Stimulated activated effector memory CD8-positive, alpha-beta T cell treated with anti-CD3 and anti-CD28 coated beads, Interleukin-12 subunit alpha, Interleukin-12 subunit beta, amount 100 ng/mL, for 72 hours (primary cell): Measurements from ENCODE around the gene KCNQ5.
A peak's percentile ranks its signal among the peaks of the same experiment; 100 is the strongest.
"Not testable (repeated sequence)": the region's sequence is repeated elsewhere in the genome, so short reads cannot be mapped to it uniquely, and the experiment has no call there.

Experiments
- ATAC-seq: fragments of 150-1000 bp; cut with Tn5 transposase; 2 replicates; pipeline ENCODE4 v1.10.0; 2021
- DNase-seq, 2 donors: peaks; one replicate each; pipeline ENCODE4 v3.0.0; 2021 to 2022; ENCODE audit warnings: low spot score in 2 of 2
- H3K27ac Mint-ChIP-seq: one replicate; pipeline ENCODE4 v1.8.0; 2022; ENCODE audit warnings: mild to moderate bottlenecking, mixed read lengths
- H3K36me3 Mint-ChIP-seq: one replicate; pipeline ENCODE4 v1.8.0; 2022; ENCODE audit warnings: mild to moderate bottlenecking, mixed read lengths
- H3K4me1 Mint-ChIP-seq: one replicate; pipeline ENCODE4 v1.8.0; 2022; ENCODE audit warnings: mixed read lengths
- H3K4me3 Mint-ChIP-seq: one replicate; pipeline ENCODE4 v1.8.0; 2022; ENCODE audit warnings: mild to moderate bottlenecking, mixed read lengths
- H3K9me3 Mint-ChIP-seq: one replicate; pipeline ENCODE4 v1.8.0; 2022; ENCODE audit warnings: mixed read lengths

Gene KCNQ5

GRCh38 chr6:72886170-72886569, 264.3 kb downstream of the KCNQ5 start:
- DNase-seq (no peak), ATAC-seq (no peak)
- Mint-ChIP-seq H3K9me3 (peaks cover 10% of the 10 kb centered on the region), H3K27ac (no peak overlapping the region), H3K4me3 (no peak overlapping the region), H3K36me3 (no peaks in the 10 kb centered on the region), H3K4me1 (no peaks in the 10 kb centered on the region)

DNA sequence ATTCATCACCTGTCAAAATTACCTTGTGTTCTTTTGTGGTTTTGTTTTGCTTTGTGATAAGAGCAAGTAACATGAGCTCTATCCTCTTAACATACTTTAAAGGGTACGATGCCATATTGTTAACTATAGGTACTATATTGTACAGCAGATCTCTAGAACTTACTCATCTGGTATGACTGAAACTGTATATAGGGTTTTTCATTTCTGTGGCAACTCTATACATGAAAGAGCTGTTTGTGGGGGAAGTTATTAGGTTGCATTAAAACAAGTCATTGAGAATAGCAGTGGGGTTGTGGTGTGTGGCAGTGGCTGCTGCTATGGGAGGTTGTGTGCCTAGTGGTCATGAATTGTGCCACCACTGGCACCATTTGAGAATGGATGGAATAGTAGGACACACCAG, 268.4 kb downstream of the KCNQ5 start:
- peaks cover 10% of the 10 kb centered on the region for H3K9me3 Mint-ChIP-seq
- ATAC-seq, result peak; percentile 44
- H3K4me3 Mint-ChIP-seq, result no peak overlapping the region
- no peaks in the 10 kb centered on the region for H3K4me1 Mint-ChIP-seq
- H3K27ac Mint-ChIP-seq, result no peak overlapping the region
- no peaks in the 10 kb centered on the region for H3K36me3 Mint-ChIP-seq
- DNase-seq, result no peak

GRCh38 chr6:72890671-72891070, 268.8 kb downstream of the KCNQ5 start:
- Mint-ChIP-seq H3K36me3 (no peaks in the 10 kb centered on the region), H3K9me3 (peaks cover 6% of the 10 kb centered on the region), H3K27ac (no peak overlapping the region), H3K4me3 (no peak overlapping the region), H3K4me1 (no peaks in the 10 kb centered on the region)
- ATAC-seq (no peak), DNase-seq (no peak)

DNA sequence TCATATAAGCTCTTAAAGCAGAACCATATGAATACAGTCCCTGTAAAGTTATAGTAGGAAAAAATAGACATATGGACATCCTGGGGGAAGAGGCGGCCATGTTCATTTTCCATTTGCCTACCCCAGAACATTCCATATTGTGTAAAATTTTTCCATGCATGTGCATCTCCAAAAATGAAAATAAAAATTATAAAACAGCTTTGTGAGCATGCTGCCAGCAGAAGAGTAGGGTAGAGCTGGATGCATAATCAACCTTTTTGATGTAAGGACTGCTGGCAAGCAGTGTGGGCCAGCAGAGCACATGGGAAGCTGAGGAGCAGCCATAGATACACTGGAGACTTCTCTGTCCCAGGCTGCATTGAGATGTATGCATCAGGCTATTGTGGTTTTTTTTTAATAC, 271.0 kb downstream of the KCNQ5 start:
- Mint-ChIP-seq H3K4me3 (no peak overlapping the region), H3K36me3 (no peaks in the 10 kb centered on the region), H3K4me1 (no peaks in the 10 kb centered on the region), H3K27ac (no peak overlapping the region), H3K9me3 (peaks cover 3% of the 10 kb centered on the region)
- ATAC-seq (no peak), DNase-seq (no peak)

GRCh38 chr6:72894091-72894490, 272.2 kb downstream of the KCNQ5 start:
- Mint-ChIP-seq H3K27ac (no peak overlapping the region), H3K4me1 (no peaks in the 10 kb centered on the region), H3K4me3 (no peak overlapping the region), H3K9me3 (peaks cover 3% of the 10 kb centered on the region), H3K36me3 (no peaks in the 10 kb centered on the region)
- no peak for DNase-seq
- ATAC-seq, result no peak

DNA sequence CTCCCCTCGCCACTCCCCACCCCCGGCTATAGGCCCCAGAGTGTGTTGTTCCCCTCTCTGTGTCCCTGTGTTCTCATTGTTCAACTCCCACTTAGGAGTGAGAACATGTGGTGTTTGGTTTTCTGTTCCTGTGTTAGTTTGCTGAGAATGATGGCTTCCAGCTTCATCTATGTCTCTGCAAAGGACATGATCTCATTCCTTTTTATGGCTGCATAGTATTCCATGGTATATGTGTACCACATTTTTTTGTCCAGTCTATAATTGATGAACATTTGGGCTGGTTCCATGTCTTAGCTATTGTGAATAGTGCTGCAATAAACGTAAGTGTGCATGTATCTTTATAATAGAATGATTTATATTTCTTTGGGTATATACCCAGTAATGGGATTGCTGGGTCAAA, 276.4 kb downstream of the KCNQ5 start:
- ATAC-seq, H3K4me1 Mint-ChIP-seq, H3K4me3 Mint-ChIP-seq, H3K9me3 Mint-ChIP-seq, H3K36me3 Mint-ChIP-seq, DNase-seq, H3K27ac Mint-ChIP-seq: not testable (repeated sequence)

GRCh38 chr6:72905705-72906478, 284.0 kb downstream of the KCNQ5 start:
- Mint-ChIP-seq H3K36me3 (no peaks in the 10 kb centered on the region), H3K9me3 (peaks cover 7% of the 10 kb centered on the region), H3K4me1 (no peaks in the 10 kb centered on the region), H3K27ac (no peak overlapping the region), H3K4me3 (no peak overlapping the region)
- ATAC-seq (no peak), DNase-seq (no peak)

DNA sequence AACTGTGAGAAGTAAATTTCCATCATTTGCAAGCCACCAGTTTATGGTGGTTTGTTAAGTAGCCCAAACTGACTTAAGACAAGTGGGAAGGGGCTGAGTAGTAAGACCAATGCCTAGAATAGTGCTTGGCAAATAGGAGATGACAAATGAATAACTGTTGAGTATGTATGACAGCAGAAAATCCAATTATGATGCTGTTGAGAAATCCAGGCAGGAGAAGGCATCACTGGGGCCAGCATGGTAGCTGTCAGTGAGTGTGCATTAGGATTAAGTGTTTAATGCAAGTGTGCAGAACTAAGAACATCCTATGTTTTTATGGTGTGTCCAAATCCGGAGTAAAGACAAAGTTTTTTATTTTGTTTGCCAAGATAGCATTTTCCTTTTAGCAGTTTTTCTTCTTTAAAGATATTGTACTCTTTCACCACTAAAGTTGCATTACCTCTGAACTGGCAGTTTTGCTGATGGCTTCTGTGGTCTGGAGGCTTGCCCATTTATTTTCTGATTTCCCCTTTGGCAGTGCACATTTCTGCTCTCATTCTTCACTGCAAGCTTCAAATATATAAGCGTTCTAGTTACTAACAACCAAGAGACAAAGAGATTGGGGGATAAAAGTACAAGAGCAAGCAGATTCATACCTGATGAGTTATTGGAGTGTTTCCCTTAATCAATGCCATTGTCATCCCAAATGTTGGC, 289.7 kb downstream of the KCNQ5 start:
- Mint-ChIP-seq H3K36me3 (no peaks in the 10 kb centered on the region), H3K4me1 (no peaks in the 10 kb centered on the region), H3K4me3 (no peak overlapping the region), H3K9me3 (no peaks in the 10 kb centered on the region), H3K27ac (no peak overlapping the region)
- ATAC-seq (no peak), DNase-seq (no peak)

- Mint-ChIP-seq H3K4me3 (no peak overlapping the region), H3K36me3 (no peaks in the 10 kb centered on the region), H3K9me3 (no peaks in the 10 kb centered on the region), H3K27ac (no peak overlapping the region), H3K4me1 (no peaks in the 10 kb centered on the region)
- ATAC-seq, result no peak
- no peak for DNase-seq
These were observed 291.9 kb downstream of the KCNQ5 start for GRCh38 chr6:72913797-72914196.

DNA sequence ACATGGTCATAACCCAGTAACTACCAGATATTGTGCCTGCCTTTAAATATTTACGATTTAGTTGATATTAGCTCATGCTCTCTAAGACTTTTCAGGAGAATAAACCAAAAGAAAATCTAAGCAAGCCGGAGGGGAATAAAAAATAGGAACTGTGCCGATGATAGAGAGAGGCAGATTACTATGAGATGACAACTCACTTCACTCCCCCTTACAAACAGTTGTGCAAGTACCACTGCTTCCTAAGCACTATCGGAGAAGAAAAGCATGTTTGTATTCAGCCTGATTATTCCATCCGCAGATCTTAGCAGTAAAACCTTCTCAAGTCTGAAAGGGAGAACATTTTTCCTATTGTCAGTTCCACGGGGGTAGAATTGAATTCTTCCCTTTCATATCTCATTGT, 294.4 kb downstream of the KCNQ5 start:
- H3K4me1 Mint-ChIP-seq, result no peaks in the 10 kb centered on the region
- H3K27ac Mint-ChIP-seq, result no peak overlapping the region
- H3K36me3 Mint-ChIP-seq, result no peaks in the 10 kb centered on the region
- no peak for ATAC-seq
- H3K4me3 Mint-ChIP-seq, result no peak overlapping the region
- DNase-seq, result no peak
- no peaks in the 10 kb centered on the region for H3K9me3 Mint-ChIP-seq

- no peak overlapping the region for H3K27ac Mint-ChIP-seq
- no peak overlapping the region for H3K4me3 Mint-ChIP-seq
- no peaks in the 10 kb centered on the region for H3K9me3 Mint-ChIP-seq
- no peaks in the 10 kb centered on the region for H3K36me3 Mint-ChIP-seq
- H3K4me1 Mint-ChIP-seq, result no peaks in the 10 kb centered on the region
- DNase-seq, result no peak
- ATAC-seq, result no peak
These were observed 295.0 kb downstream of the KCNQ5 start for GRCh38 chr6:72916906-72917305.

DNA sequence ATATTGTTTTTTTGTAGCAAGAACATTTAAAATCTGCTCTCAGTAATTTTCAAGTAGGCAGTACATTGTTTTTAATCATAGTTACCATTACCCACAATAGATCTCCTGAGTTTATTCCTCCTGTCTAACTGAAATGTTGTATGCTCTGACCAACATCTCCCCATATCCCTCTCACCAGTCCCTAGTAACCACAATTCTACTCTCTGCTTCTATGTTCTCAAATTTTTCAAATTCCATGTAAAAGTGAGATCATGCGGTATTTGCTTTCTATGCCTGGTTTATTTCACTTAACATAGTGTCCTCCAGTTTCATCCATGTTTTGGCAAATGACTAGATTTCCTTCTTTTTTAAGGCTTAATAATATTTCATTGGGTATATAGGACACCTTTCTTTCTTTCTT, 300.5 kb downstream of the KCNQ5 start:
- no peak for DNase-seq
- Mint-ChIP-seq H3K4me1 (no peaks in the 10 kb centered on the region), H3K36me3 (no peaks in the 10 kb centered on the region), H3K4me3 (no peak overlapping the region), H3K27ac (no peak overlapping the region), H3K9me3 (no peaks in the 10 kb centered on the region)
- ATAC-seq, result no peak

DNA sequence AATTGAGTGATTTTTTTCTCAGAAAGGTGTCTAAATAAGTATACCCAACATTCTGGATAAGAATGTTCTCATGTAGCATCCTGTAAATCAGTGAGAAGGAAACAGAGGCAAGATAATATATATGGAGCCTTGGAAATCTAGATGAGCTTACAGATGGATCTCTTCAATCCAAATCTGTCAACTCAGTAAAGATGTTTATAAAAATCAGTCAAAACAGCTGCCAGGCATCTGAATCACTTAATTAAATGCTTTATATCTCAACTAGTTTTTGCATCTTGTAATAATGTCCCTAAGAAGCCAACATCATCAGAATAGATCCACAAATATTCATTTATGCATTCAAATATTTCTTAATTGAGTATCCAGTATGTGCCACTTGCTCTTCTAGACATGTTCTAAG, 303.3 kb downstream of the KCNQ5 start:
- DNase-seq (no peak), ATAC-seq (no peak)
- H3K27ac Mint-ChIP-seq, result no peak overlapping the region
- no peaks in the 10 kb centered on the region for H3K4me1 Mint-ChIP-seq
- no peak overlapping the region for H3K4me3 Mint-ChIP-seq
- H3K9me3 Mint-ChIP-seq, result no peaks in the 10 kb centered on the region
- no peaks in the 10 kb centered on the region for H3K36me3 Mint-ChIP-seq

DNA sequence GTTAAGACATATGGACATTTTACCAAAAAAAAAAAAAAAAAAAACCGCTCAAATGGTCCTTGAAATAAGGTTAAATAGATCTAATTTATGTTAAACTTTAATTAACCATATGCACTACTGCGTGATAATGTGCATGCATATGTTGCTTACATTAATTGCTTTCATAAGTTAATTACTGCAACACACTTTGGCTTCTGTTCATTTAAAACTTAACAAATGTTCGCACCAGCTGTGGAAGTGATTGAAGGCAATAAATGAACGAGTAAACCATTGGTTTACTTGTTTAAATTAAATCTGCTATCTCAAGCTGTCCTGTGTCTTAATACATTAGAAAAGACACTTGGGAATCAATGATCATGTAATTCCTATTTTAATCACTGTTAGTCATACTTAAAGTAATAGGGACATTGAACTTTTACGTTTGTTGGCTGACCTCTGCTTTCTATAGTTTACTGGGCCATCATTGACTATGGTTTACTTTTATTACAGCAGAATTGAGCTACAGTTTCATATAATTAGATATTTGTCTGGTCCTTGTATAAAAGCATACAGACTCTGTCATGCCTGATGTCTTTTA, 308.8 kb downstream of the KCNQ5 start:
- ATAC-seq (no peak), DNase-seq (no peak)
- Mint-ChIP-seq H3K27ac (no peak overlapping the region), H3K4me3 (no peak overlapping the region), H3K4me1 (no peaks in the 10 kb centered on the region), H3K36me3 (no peaks in the 10 kb centered on the region), H3K9me3 (no peaks in the 10 kb centered on the region)

DNA sequence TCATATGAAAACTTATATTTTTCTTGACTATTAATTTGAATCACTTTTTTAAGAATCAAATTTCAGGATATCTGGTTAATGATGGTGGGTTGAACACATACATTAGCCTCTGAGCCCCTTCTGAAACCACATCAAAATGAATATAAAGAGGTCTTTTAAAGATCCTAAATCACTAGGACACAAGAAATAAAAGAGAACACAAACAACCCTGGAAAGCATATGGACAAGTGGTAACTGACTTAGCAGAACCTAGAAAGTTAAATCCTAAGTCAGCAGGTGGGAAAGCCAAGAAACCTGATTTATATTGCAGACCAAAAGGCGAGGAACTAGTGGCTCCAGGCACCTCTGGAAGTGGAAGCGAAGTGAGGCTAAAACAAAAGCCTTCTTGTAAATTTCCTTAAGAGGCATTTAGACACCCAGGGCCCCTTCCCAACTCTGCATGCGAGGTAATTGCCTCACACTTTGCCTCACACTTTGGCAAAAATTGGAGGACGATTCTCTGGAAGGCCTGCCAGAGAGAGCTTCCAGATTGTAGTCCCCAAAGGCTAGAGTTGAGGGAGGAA, 309.5 kb downstream of the KCNQ5 start:
- Mint-ChIP-seq H3K36me3 (no peaks in the 10 kb centered on the region), H3K4me3 (no peak overlapping the region), H3K4me1 (no peaks in the 10 kb centered on the region), H3K27ac (no peak overlapping the region), H3K9me3 (no peaks in the 10 kb centered on the region)
- ATAC-seq (no peak), DNase-seq (no peak)

- Mint-ChIP-seq H3K4me1 (no peaks in the 10 kb centered on the region), H3K27ac (no peak overlapping the region), H3K9me3 (peaks cover 2% of the 10 kb centered on the region), H3K4me3 (no peak overlapping the region), H3K36me3 (no peaks in the 10 kb centered on the region)
- DNase-seq (no peak), ATAC-seq (no peak)
These were observed 311.4 kb downstream of the KCNQ5 start for GRCh38 chr6:72933233-72933632.
